RWPE1 (cell line): Measurements from ENCODE around the gene CDK3.

Experiments
- CTCF ChIA-PET: fragments of 350-600 bp; sonication (Branson Sonifier 250); formaldehyde crosslinking; extraction: SDS; loops from one replicate; lab custom pipeline; 2021; lab: Yijun Ruan, JAX
- POLR2A ChIA-PET: fragments of 400-600 bp; formaldehyde crosslinking; extraction: SDS; loops from one replicate; lab custom pipeline; 2020; ENCODE audit warnings: antibody characterized with exemption; ENCODE audit not compliant: low non-redundant PET; lab: Yijun Ruan, JAX
- DNase-seq: peaks from one replicate; pipeline ENCODE4 v3.0.0; 2012; ENCODE audit warnings: low spot score
- H3K27ac ChIP-seq: fragments of 450-650 bp; 2 replicates; pipeline ENCODE4 v1.5.1; 2017
- TF ChIP-seq, protein P1 (sequence below): fragments of 450-650 bp; conservative IDR thresholded peaks from 2 replicates; pipeline ENCODE4 v1.5.1; 2017; ENCODE audit warnings: low read depth, mild to moderate bottlenecking

CDK3 gene

DNA sequence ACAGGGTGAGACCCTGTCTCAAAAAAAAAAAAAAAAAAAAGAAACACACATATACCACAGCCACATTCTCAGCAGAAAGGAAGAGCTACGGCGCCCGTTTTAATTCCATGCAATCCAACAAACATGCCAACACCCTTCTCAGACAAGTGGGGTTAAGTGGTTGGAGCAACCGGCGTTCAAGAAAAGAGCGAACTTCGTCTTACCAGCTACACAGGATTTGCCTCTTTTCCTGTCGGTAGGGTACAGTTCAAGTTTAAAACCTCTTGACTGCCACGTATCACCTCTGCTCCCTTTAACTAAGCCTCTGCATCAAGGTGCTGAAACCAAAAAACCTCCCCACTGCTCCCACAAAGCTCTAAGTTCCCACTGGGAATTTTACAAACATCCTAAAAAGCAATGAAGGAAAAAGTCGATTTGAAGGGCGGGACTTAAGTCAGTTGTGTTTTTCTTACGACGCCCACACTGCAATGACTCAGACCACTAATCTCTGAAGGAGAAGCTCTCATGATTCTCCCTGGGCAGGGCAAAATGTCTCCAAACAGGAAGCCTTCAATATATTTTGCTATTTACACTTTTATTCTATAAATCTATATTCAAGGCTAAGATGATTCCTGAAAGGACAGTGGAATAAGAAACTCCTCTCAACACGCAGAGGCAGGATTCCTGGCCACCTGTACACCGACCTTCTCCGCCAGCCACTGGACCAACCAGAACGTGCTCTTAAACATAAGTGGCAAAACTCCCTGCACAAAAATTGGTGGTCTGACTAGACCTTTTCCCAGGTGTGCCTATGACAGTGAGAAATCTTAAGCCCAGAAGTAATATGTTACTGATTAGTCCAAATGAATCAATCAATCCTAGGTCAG is 52.8 kb downstream of the CDK3 start:
- POLR2A ChIA-PET = interaction anchor here (0.6 to 0.7 kb wide), 3 partner anchors 10 to 27 kb away, joined by 4 to 5 read pairs (median 5); no protein-coding TSS in a partner anchor
- no peak overlapping the region; the same call in 1 of the 2 replicates for H3K27ac ChIP-seq
- TF ChIP-seq, protein P1, sequence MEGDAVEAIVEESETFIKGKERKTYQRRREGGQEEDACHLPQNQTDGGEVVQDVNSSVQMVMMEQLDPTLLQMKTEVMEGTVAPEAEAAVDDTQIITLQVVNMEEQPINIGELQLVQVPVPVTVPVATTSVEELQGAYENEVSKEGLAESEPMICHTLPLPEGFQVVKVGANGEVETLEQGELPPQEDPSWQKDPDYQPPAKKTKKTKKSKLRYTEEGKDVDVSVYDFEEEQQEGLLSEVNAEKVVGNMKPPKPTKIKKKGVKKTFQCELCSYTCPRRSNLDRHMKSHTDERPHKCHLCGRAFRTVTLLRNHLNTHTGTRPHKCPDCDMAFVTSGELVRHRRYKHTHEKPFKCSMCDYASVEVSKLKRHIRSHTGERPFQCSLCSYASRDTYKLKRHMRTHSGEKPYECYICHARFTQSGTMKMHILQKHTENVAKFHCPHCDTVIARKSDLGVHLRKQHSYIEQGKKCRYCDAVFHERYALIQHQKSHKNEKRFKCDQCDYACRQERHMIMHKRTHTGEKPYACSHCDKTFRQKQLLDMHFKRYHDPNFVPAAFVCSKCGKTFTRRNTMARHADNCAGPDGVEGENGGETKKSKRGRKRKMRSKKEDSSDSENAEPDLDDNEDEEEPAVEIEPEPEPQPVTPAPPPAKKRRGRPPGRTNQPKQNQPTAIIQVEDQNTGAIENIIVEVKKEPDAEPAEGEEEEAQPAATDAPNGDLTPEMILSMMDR = no peak
- DNase-seq = peak; percentile 78
- CTCF ChIA-PET = interaction anchor here (0.6 to 1.0 kb wide), 3 partner anchors 39 to 283 kb away, joined by 3 to 5 read pairs (median 3); no protein-coding TSS in a partner anchor

DNA sequence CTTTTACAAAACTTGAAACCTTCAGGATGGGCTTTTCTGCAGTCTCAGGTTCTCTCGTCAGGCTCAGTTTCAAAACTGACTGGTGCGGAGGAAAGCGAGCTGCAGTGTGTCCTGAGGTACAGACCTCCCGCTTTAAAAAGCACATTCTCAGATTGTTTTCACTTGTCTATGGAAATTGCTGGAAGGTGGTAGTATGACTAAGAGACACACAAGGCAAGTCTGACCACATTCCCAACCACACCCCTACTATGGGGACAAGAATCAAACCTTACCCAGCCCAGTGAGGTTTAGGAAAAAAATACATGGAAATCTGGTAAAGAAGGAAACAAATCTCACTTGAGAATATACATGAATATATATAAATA is 53.4 kb downstream of the CDK3 start:
- peak overlapping the region; percentile 57 for H3K27ac ChIP-seq
- ChIA-PET POLR2A (interaction anchor here (0.5 kb wide), 1 partner anchor 100 kb away, joined by 3 read pairs; no protein-coding TSS in a partner anchor), CTCF (interaction anchor here (0.6 to 1.0 kb wide), 3 partner anchors 20 to 283 kb away, joined by 3 to 5 read pairs (median 5); no protein-coding TSS in a partner anchor)
- DNase-seq = peak; percentile 93
- TF ChIP-seq, protein P1 = no peak
